HG02588 (cell line): ENCODE measurements around the gene SLC25A51.
"Not testable (repeated sequence)": the region's sequence is repeated elsewhere in the genome, so short reads cannot be mapped to it uniquely, and the experiment has no call there.

Experiments
- ATAC-seq: cut with Tn5 transposase; IDR thresholded peaks from one replicate; pipeline ENCODE4 v1.9.1; 2021; ENCODE audit warnings: mild to moderate bottlenecking, moderate library complexity; ENCODE audit not compliant: unreplicated experiment

SLC25A51 gene

DNA sequence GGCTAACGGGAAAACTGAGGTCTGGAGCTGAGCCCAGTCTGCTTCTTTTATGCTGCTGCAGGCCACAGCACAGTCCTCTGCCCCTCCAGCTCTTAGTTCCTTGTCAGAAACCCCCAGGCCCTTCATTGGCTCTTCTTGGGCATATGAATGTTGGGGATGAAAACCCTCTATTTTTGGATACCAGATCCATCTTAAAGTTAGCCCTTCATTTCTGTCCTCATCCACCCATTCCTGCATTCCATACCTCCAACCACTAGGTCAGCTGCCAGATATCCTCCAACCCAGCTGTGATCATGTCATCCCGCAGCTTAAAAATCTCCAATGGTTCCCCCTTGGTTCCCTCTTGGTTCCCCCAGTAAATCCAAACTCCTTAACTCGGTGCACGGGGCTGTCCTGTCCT, 1.8 kb upstream of the SLC25A51 start:
- no peak for ATAC-seq

DNA sequence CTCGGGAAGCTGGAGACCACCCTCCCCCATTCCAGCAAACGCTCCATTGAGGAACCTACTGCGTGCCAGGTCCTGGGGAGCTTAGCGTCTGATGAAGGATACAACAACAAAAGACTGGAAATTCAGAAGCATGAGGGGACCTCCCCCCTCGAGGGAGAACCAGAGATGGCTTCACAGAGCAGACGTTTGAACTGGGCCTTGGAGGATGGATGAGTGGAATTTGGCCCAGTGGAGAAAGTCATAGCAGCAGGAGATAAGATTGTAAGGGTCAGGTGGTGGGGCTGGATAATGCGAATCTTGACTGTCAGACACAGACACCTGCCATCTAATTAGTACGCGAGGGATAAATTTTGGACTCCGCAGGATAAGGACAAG, 1.2 kb upstream of the SLC25A51 start:
- ATAC-seq, result no peak

DNA sequence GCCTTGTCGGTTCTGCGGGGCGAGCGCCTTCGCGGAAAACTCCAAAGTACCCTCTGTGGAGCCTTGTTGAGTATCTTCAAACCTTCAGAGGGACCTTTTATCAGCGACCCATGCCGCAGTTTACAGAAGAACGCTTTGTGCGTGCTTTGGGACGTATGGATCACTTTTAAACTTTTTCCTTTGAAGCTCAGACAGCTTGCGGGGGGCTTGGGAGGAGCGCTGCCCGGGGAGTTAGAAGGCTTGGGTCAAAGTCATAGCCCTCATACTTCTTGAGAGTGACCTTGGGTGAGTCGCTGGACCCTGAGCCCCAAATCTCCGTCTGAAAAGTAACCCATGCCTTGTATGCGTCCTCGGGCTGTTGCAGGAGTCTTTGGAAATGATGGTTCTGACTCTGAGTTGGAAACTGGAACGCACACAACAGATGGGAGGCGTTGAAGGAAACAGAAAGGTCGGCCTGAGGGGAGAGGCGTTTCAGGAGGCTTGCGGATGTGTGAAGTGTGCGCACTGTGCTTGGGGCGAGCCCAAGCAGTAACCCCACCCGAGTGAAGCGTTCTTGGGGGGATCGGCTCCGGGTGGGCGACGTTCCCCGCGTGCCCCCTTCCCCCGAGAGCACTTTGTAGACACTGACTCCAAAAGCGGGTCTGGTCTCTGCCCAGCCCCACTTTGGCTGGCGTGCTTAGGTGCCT, 661 bp upstream of the SLC25A51 start:
- no peak for ATAC-seq

DNA sequence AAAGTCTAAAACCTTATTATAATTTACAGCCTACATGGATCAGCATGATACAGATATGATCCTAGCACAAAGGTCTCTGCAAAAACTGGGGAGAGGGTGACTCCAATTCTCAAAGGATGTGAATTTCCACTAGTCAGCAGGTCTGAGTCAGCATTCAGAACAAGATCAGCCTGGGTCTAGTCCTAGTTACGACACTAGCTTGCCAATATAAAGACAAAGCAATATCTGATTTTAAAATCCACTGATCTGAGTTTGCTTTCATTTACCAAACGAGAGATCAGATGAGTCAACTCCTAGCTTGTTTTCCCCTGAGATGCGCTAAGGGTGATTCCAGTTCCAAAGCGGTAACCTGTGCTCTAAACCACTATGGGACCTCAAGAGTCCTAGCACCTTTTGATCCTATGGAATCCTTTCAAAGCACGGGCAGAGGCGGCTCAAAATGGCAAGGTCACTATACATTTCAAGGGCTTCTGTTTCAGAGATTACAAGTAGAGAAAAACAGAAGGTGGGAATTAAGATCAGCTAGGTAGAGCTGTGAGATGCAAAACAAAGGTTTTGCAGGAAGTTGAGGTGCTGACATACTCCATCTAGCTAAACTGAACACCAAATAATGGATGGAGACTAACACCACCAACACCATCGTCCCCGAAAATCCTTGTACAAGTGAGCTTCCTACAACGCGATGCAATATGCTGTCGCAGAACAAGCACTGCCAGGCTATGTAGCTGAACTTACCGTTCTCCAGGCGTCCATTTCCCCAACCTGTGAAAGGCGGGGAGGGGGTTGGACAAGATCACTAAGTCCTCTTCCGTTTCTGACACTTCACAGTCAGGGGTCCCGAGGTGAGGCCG, 906 bp downstream of the SLC25A51 start:
- ATAC-seq, result peak; percentile 2

DNA sequence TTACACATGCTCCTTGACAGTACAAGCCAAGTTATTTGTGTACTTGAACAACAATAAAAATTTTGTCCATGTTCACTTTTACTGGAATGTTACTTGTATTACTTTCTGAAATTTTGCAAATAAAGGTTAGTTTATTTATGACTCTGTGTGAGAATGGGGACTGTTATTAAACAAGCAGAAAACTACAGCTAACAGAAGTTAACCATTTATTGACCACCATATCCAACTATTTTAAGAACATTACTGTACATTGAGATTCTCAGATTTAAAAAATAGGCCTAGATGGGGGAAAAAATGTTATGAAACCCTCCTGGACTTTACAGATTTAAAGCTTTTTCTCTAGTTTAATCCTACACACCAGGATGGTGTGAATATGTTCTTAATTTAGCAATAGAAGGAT, 1.8 kb downstream of the SLC25A51 start:
- no peak for ATAC-seq

DNA sequence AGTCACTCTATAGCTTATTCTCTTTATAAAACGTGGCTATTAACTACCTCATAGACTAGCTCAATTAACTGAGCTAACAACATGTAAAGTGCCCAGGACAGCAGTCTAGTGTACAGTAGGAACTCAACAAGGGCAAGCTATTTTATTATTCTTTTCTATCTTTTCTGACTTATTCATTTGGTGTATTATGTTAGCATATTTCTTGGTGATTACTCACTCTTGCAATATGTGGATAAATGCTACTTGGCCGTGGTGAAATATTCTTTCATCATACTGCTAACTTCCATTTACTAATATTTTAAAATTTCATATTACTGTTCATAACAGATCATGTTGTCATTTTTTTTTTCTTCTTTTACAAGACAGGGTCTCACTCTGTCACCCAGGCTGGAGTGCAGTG, 4.9 kb downstream of the SLC25A51 start:
- no peak for ATAC-seq

DNA sequence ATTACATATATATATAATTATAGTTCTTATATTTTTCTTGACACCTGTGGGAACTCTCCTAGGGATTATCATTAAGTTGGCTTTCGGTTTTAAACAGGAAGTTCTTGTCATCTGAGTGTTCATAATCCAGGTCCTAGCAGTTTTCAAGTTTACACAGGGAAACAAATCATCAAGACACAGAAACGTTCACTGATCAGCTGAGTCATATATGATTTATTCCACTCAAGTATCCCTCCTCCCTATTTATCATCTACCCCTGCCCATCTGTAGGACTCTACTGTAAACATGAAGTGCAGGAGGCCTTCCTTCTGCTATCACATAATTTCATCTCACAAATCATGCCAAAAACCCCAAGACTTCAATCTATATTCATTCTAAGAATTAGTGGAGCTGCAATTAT, 6.3 kb downstream of the SLC25A51 start:
- ATAC-seq, result no peak

DNA sequence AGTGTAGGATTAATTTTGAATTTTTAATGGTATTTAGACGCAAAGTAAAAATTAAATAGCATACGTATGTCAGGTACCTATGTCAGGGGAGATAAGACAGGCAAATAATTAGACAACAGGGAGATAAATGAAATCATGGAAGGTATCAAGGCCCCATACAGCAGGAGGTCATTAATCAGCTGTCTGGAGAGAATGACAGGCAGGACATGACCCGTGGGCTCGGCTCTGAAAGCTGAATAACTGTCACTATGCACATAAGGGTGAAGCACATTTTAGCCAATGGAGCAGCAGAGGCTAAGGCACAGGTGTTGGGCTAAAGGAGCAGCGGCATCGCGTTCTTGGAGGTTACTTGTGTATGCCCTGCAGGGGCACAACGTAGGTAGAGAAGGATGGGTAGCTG, 11.9 kb downstream of the SLC25A51 start:
- ATAC-seq, result no peak

DNA sequence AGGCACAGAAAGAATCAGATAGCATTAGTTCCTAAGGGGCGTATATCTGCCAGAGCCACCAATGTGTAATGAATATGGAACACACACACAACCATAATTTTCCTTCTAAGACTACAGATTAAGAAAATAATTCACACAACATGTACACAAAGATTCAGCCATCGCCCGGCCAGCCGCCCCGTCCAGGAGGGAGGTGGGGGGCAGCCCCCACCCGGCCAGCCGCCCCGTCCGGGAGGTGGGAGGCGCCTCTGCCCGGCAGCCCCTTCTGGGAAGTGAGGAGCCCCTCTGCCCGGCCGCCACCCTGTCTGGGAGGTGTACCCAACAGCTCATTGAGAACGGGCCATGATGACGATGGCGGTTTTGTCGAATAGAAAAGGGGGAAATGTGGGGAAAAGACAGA, 12.9 kb downstream of the SLC25A51 start:
- ATAC-seq, result not testable (repeated sequence)

DNA sequence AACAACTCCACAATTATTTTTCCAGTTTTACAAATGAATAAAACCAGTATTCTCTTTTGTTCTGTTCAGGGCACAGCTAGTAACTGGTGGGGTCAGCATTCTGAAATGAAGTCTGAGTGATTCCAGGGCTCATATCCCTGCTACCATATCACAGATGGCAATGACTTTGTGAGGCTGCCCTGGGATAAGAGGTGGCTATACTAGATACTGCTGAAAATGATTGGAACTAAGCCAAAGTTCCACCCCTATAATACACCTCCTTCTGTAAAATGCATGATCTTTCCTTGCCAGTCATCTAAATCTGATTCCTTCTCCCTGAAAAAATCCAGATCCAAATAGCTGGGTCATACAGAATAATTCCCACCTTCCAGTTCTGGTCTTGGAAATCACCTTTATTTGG, 14.4 kb downstream of the SLC25A51 start:
- no peak for ATAC-seq

DNA sequence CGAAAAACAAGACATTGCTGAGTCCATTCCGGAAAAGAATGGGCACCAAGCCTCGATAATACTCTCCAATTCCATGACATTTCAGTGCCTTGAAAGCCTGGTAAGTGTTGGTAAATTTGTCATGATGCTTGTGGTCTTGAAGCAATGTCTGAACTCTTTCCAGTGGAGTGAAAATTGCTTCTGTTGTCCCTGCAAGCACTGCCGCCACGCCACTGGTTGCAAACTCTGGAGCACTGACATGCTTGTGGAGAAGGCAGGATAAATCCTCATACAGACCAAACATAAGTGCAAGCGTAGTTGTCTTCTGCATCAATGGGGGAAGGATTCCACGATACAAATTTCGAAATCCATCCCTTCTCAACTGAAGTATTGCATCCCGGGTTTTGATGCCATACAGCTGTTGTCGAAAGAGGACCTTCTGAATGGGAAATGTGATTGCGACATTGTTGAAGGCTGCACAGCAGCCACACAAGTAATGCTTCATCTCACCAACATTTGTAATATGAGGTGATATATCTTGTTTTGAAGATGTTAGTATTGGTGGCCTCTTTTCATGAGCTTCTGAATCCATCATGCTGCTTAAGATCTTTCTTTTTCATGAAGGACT, 15.8 kb downstream of the SLC25A51 start:
- not testable (repeated sequence) for ATAC-seq

DNA sequence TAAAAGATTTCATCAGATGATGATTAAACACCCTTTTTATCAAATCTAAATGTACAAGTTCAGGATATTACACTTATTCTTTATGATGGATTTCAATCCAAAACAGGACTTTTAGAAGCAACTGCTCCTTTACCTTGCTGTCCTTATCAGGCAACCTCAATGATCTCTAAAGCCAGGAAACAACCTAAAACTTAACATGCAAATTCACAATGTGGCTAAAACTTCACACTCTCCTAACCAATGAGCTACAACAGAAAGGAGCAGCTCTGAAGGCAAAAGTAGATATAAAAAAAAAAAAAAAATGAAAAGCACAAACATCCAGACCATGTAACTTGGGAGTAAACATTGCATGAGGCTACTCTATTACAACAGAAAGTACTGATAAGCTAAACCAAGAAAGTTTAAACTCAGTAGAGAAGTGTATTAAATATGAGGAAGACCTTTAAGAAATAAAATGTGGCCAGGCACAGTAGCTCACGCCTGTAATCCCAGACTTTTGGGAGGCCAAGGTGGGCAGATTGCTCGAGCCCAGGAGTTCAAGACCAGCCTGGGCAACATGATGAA, 22.9 kb downstream of the SLC25A51 start:
- no peak for ATAC-seq

DNA sequence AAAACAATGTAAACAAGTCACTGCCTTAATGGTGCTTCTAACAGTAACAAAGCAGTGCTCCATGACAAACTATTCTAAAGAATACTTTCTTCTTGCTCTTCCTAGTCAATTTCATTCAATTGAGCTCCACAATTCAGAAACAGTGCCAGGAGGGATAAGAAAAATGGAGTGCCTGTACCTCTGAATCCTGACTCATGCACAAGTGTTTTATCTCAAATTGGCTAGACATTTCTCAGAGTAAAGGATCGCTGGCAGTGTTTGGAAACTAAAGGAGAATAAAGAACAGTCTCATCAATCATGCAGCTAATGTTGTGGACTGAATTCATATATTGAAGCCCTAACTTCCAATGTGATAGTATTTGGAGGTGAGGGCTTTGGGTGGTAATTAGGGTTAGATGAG, 27.6 kb downstream of the SLC25A51 start:
- no peak for ATAC-seq

DNA sequence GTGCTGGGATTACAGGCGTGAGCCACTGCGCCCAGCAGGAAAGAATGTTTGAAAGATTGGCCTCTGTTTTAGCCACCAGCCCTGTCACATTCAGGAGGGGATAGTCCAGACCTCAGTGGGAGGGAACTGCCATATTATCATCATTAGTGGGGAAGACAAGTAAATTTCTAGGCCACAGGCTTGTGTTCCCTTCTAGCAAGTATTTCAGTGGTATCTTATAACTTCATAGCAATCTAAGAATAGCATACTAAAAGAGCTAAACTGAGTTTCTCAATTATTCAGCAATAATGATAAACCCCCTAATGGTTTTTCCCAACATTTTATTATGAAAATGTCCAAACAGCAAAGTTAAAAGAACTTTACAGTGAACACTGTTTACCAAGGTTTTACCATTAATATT, 30.0 kb downstream of the SLC25A51 start:
- no peak for ATAC-seq

DNA sequence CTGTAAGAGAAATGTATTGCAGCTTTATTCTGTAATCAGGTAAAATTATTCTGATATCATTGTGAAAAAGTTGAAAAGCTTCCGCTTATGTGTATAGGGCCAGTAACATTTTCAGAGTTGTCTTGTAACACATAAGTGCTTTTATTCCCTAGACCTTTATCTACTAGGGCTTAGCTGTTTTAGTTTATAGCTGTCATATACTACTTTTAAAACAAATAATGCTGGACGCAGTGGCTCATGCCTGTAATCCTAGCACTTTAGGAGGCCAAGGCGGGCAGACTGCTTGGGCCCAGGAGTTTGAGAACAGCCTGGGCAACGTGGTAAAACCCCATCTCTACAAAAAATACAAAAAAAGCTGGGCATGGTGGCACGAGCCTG, 33.1 kb downstream of the SLC25A51 start:
- no peak for ATAC-seq

DNA sequence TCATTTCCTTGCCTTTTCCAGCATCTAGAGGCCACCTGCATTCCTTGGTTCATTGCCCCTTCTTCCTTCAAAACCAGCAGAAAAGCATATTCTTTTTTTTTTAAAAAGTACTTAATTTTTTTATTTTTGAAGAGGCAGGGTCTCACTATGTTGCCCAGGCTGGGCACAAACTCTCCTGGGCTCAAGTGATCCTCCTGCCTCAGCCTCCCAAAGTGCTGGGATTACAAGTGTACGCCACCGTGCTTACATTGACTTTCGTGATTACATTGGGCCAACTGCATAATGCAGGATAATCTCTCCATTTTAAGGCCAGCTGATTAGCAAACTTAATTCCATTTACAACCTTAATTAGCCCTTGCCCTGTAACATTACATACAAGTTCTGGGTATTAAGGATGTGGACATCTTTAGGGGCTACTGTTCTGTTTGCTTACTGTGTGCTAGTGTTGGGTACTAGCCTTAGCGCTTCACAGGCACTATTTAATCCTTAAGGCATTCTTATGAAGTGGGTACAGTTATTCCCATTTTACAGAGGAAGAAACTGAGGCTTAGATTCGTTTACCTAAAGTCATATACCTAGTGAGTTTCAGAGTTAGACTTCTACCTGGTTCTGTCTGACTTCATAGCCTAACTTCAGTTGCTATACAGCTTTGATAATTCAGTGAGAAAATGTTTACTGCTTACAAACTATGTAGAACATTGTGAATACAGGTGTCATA, 33.7 kb downstream of the SLC25A51 start:
- no peak for ATAC-seq

DNA sequence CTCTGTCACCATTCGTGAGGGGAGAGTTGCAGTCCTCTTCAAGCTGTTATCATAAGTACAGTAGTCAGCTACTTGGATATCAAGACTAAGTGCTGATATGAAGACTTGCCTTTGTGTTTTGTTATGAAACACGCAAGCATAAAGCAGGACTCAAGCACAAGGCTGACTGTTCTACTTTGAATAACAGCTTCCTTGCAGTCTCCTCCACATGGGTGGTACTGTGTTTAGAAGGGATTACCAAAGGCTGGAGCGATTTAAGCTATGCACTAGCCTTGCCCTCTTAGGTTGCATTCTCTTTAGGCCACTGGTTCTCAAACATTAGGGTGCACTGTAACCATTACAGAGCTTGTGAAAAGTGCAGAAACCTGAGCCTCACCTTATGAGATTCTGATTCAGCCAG, 41.4 kb downstream of the SLC25A51 start:
- ATAC-seq, result no peak

DNA sequence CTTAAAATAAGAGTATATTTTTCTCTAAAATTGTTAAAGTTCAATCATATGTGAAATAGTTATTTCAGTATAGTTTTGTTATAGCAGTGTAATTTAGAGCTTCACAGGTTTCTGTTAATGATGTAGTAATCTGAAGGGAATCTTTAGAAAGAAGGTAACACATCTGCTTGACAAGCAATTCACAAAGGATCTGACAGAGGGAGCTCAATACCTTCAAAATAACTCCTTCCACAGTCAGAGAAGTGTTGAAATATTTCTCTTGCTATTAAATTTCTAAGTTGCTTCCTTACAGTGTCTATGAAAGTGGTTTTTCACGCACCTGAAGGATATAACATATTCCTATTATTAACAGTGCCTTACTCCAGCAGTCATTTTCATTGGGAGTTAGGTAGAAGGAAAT, 44.9 kb downstream of the SLC25A51 start:
- no peak for ATAC-seq

DNA sequence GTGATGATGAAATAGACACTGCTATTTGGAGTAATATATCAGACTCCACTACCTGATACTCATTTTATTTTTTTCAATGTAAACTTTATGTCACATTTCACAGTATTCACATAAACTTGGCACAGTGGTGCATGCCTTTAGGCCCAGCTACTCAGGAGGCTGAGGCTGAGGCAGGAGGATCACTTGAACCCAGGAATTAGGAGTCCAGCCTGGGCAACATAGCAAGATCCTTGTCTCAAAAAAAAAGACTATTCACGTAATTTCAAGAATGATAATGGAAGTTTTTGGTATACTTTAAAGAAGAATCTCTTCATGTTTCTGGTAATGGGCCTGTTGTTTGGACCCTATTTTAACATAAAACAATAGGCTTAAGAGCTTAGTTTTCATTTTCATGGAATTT, 47.4 kb downstream of the SLC25A51 start:
- no peak for ATAC-seq

DNA sequence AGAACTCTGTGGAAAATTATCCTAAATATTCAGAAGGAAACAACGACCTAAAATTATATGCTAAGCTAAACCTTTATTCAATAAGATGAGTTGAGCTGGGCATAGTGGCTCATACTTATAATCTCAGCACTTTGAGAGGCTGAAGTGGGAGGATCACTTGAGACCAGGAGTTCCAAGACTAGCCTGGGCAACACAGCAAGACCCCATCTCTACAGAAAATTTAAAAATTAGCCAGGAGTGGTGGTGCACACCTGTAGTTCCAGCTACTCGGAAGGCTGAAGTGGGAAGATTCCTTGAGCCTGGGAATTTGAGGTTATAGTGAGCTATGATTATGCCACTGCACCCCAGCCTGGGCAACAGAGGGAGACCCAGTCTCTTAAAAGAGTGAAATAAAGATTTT, 51.7 kb downstream of the SLC25A51 start:
- no peak for ATAC-seq

DNA sequence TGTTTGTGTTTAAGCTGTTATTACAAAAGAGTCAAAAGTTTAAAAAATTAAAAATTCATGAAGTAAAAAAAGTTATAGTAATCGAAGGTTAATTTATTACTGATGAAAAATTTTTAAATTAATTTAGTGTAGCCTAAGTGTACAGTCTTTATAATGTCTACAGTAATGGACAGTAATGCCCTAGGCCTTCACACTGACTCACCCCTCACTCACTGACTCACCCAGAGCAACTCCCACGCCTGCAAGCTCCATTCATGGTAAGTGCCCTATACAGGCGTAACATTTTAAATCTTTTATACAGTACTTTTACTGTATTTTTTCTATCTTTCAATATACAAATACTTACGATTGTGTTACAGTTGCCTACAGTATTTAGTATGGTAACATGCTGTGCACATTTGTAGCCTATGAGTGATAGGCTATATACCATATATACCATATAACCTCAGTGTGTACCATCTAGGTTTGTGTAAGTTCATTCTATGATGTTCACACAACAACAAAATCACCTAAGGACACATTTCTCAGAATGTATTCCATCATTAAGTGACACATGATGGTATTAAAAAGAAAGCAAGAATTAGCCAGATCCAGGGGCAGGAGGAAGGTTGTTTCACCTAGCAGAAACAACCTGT, 63.2 kb downstream of the SLC25A51 start:
- ATAC-seq, result no peak
